ENCODE measurements around the gene DCAF11.

The DCAF11 gene

DNA sequence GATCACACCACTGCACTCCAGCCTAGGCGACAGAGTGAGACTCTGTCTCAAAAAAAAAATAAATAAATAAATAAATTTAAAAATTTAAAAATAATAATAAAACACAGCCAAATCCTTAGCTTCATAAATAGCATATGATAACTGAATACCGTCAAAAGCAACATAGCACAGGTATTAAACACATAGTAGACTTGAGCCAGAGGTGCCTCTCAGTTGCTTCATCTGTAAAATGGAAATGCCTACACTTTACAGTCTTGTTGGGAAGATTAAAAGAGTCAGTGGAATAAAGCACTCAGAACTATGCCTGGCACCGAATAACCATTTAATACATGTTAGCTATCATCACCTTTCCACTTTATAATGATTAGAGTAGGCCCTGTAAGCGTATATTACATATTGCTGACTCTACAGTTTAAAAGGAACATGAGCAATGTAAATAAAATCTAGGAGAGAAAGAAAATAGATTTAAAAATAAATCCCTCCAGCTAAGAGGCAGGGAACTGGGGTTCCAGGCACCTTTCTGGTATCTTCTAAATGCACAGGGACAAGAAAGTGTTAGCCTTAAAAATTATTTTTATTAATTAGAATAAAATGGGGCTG, 7.8 kb upstream of the DCAF11 start:
- TF ChIP-seq, protein P1, sequence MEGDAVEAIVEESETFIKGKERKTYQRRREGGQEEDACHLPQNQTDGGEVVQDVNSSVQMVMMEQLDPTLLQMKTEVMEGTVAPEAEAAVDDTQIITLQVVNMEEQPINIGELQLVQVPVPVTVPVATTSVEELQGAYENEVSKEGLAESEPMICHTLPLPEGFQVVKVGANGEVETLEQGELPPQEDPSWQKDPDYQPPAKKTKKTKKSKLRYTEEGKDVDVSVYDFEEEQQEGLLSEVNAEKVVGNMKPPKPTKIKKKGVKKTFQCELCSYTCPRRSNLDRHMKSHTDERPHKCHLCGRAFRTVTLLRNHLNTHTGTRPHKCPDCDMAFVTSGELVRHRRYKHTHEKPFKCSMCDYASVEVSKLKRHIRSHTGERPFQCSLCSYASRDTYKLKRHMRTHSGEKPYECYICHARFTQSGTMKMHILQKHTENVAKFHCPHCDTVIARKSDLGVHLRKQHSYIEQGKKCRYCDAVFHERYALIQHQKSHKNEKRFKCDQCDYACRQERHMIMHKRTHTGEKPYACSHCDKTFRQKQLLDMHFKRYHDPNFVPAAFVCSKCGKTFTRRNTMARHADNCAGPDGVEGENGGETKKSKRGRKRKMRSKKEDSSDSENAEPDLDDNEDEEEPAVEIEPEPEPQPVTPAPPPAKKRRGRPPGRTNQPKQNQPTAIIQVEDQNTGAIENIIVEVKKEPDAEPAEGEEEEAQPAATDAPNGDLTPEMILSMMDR (IDR thresholded peaks at IDR 0.05; ENCODE audit: control extremely low read depth, extremely low read depth, low read depth, missing control alignments), result no peak
- ChIA-PET CTCF (interaction anchor here (1.5 to 13.5 kb wide), 8 partner anchors 11 to 518 kb away, joined by 3 to 246 read pairs (median 32); partner anchors contain the start of genes CIDEB and PCK2), POLR2A (no interaction called here)
- no peak for DNase-seq (ENCODE audit: extremely low spot score)

DNA sequence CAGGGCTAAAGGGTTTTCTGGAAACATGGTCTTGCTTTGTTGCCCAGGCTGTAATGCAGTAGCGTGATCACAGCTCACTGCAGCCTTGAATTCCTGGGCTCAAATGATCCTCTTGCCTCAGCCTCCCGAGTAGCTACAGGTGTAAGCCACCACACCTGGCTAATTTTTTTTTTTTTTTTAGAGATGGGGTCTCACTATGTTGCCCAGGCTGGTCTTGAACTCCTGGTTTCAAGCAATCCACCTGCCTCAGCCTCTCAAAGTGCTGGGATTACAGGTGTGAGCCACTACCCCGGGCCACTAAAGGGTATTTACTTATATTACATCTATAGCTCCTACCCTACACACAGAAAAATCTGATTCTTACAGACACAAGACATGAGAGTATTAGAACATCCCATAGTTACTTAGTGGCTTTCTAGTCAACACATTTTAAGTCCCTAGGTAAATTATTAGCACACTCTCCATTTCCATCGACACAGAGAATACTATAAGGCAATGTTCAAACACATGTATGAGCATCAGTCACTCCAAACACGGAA, 6.2 kb upstream of the DCAF11 start:
- TF ChIP-seq, protein P1 (IDR thresholded peaks at IDR 0.05; ENCODE audit: control extremely low read depth, extremely low read depth, low read depth, missing control alignments), result no peak
- no peak for DNase-seq (ENCODE audit: extremely low spot score)
- ChIA-PET CTCF (interaction anchor here (0.7 to 13.5 kb wide), 43 partner anchors 10 to 559 kb away, joined by 3 to 246 read pairs (median 5); partner anchors contain the start of genes CARMIL3, CHMP4A, DHRS4L2 and EMC9), POLR2A (interaction anchor here (0.7 kb wide), 1 partner anchor 50 kb away, joined by 3 read pairs; no protein-coding TSS in a partner anchor)

DNA sequence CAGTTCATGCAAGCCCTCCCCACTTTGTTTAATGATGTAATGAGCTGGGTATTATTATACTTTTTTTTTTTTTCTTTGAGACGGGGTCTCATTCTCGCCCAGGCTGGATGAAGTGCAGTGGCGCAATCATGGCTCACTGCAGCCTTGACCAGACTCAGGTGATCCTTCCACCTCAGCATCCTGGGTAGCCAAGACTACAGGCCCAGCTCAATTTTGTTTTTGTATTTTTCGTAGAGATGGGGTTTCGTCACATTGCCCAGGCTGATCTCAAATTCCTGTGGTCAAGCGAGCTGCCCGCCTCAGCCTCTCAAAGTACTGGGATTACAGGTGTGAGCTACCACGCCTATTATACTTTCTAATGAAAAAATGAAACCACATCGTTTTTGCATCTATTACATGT, 4.5 kb upstream of the DCAF11 start:
- ChIA-PET POLR2A (interaction anchor here (1.1 kb wide), 1 partner anchor 15 kb away, joined by 3 read pairs; no protein-coding TSS in a partner anchor), CTCF (interaction anchor here (0.7 to 13.5 kb wide), 17 partner anchors 8 to 168 kb away, joined by 3 to 246 read pairs (median 5); partner anchors contain the start of genes CHMP4A, EMC9, IRF9 and PCK2)
- TF ChIP-seq, protein P1 (IDR thresholded peaks at IDR 0.05; ENCODE audit: control extremely low read depth, extremely low read depth, low read depth, missing control alignments), result no peak
- no peak for DNase-seq (ENCODE audit: extremely low spot score)

DNA sequence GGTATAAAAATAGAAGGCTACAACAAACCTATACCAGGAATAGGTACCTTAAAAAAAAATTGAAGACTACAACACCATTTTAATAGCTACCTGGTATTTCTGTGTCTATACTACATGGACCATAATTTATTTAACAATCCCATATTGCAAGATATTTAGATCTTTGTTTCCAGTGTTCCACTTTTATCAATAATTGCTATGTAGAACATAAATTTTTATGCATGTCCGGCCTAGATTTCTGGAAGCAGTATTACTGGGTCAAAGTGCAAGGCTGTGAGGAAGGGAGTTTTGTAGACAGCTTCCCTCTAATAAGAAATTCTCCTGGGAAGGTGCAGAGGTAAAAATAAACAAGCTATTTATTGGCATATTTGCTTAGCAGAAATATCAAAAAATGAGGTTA, 4.1 kb upstream of the DCAF11 start:
- POLR2A ChIA-PET, result no interaction called here
- no peak for DNase-seq (ENCODE audit: extremely low spot score)
- CTCF ChIA-PET, result interaction anchor here (0.8 to 13.5 kb wide), 11 partner anchors 16 to 96 kb away, joined by 3 to 246 read pairs (median 7); partner anchors contain the start of genes EMC9, IRF9, PCK2 and PSME1
- TF ChIP-seq, protein P1 (IDR thresholded peaks at IDR 0.05; ENCODE audit: control extremely low read depth, extremely low read depth, low read depth, missing control alignments), result no peak

DNA sequence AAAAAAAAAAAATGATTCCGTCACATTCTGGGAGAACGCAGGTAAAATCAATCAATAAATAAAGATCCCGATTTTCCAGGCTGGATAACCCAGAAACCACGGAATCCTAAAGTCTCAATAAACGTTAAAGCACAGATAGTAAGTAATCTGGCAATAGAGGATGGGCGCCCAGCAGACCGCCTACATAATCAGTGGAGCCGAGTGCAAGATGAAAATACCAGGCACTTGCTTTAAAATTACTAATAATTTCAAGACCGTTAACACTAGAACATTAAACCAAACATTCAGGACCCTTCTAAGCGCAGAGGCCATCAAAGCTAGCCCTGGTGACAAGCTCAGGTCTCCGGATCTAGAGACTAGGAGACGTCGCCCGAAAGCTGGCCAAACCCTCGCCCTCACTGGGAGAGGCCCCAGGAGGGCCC, 1.2 kb upstream of the DCAF11 start:
- DNase-seq (ENCODE audit: extremely low spot score), result no peak
- TF ChIP-seq, protein P1 (IDR thresholded peaks at IDR 0.05; ENCODE audit: control extremely low read depth, extremely low read depth, low read depth, missing control alignments), result no peak
- ChIA-PET POLR2A (interaction anchor here (1.1 to 3.1 kb wide), 7 partner anchors 10 to 48 kb away, joined by 3 to 29 read pairs (median 18); partner anchors contain the start of genes IRF9, PCK2, PSME1 and PSME2), CTCF (interaction anchor here (1.0 to 6.1 kb wide), 12 partner anchors 10 to 481 kb away, joined by 3 to 46 read pairs (median 8); partner anchors contain the start of genes DHRS4, IRF9, PCK2 and PSME2)

DNA sequence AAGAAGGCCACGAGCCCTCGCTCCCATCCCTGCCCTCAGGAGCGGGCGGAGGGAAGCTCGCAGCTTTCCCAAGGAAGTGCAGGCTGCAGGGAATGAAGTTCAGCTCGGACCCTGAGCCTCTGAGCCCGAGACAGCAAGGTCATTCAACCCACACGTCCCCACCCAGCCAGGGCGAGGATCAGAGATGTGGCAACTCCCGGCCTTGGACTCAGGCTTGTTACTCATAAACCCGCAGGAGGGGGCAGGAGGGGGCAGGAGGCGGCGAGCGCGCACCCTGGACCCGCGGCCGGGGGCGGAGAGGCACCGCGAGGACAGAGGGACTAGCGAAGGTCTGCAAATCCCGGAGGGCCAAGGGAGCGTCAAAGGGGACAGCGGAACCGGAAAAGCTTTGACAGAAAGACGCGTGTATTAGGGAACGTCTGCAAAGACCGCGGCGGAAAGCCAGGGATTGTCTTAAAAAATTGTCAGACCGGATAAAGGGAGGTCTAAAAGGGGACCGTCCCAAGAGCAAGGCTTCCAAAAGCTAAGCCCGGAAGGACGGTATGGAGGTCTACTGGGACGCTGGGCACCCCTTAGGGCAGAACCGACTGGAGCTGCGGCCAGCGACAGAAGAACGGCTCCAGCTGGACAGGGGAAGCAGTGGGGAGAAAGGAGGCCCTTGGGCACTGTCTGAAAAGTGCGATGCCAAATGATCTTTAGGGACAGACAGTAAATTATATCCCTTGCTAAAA, 611 bp upstream of the DCAF11 start:
- TF ChIP-seq, protein P1 (IDR thresholded peaks at IDR 0.05; ENCODE audit: control extremely low read depth, extremely low read depth, low read depth, missing control alignments), result no peak
- CTCF ChIA-PET, result interaction anchor here (0.6 to 6.8 kb wide), 22 partner anchors 10 to 482 kb away, joined by 3 to 58 read pairs (median 5); partner anchors contain the start of genes DHRS4, EMC9, FITM1 and IRF9
- POLR2A ChIA-PET, result interaction anchor here (0.8 to 3.1 kb wide), 16 partner anchors 11 to 81 kb away, joined by 3 to 29 read pairs (median 6); partner anchors contain the start of genes EMC9, FITM1, IPO4 and IRF9
- DNase-seq (ENCODE audit: extremely low spot score), result peak; percentile 80
